Measurements from ENCODE around the gene LEFTY2. TPM values are rescaled to one million over a fixed set of nuclear protein-coding genes. Genes with fewer than 3 reads are reported as not detected.

The LEFTY2 gene
- total and polyA plus RNA-seq, 4 donors: 0.09 to 0.24 TPM; not detected in 2

- peak overlapping the region; percentile 19 to 72 for H3K27ac ChIP-seq (ENCODE audit: low read depth in 1 of 2, low read length in 2 of 2)
- DNase-seq (ENCODE audit: low spot score): no peak
- no peak overlapping the region for H3K4me3 ChIP-seq (ENCODE audit: low read depth in 1 of 3, low read length in 3 of 3)
- 29% methylated on average over 7 of the region's 7 CpGs for WGBS
- H3K9me3 ChIP-seq (ENCODE audit: control insufficient read depth in 4 of 4, low read length in 3 of 4): no peaks in the 10 kb centered on the region
- H3K27me3 ChIP-seq (ENCODE audit: control insufficient read depth in 4 of 4, insufficient read depth in 4 of 4, low read length in 3 of 4): no peaks in the 10 kb centered on the region
- H3K4me1 ChIP-seq (ENCODE audit: control insufficient read depth in 4 of 4, insufficient read depth in 4 of 4, low read length in 3 of 4): peaks cover 2 to 10% (median 6%) of the 10 kb centered on the region in 4 donors
- peak overlapping the region in 1 of 2 donors; percentile 2 for H3K9ac ChIP-seq (ENCODE audit: low read depth in 1 of 2, low read length in 2 of 2)
- no peaks in the 10 kb centered on the region for H3K36me3 ChIP-seq (ENCODE audit: control insufficient read depth in 4 of 4, insufficient read depth in 3 of 4, low read depth in 1 of 4, low read length in 3 of 4)
- TF ChIP-seq YY1 (IDR thresholded peaks at IDR 0.05) (peak; percentile 41), GABPA (IDR thresholded peaks at IDR 0.05 in 1 of 2, conservative IDR thresholded peaks at IDR 0.05 in 1 of 2) (peak in 1 of 2 donors; percentile 47), EGR1 (IDR thresholded peaks at IDR 0.05; ENCODE audit: low read depth in 2 of 2) (no peak), CTCF (IDR thresholded peaks at IDR 0.05; ENCODE audit: low read depth, low read length, missing input control) (no peak), NR2F2 (IDR thresholded peaks at IDR 0.05) (no peak), HNF4G (IDR thresholded peaks at IDR 0.05) (no peak), ZBTB33 (IDR thresholded peaks at IDR 0.05) (no peak), TAF1 (conservative IDR thresholded peaks at IDR 0.05) (no peak), FOXA1 (IDR thresholded peaks at IDR 0.05) (no peak), REST (IDR thresholded peaks at IDR 0.05) (peak; percentile 73), JUND (IDR thresholded peaks at IDR 0.05) (peak in 1 of 2 donors; percentile 35), FOXA2 (IDR thresholded peaks at IDR 0.05) (peak; percentile 60), MAX (IDR thresholded peaks at IDR 0.05) (no peak), RAD21 (IDR thresholded peaks at IDR 0.05) (peak; percentile 60), SP1 (IDR thresholded peaks at IDR 0.05) (peak; percentile 84), ATF3 (IDR thresholded peaks at IDR 0.05) (no peak), RXRA (IDR thresholded peaks at IDR 0.05) (peak; percentile 47 to 81), HNF4A (conservative IDR thresholded peaks at IDR 0.05) (peak; percentile 68 to 77)
These were observed 44.0 kb downstream of the LEFTY2 start for GRCh38 chr1:225896937-225897549.
